ENCODE data around the gene ZBTB17. TPM values are rescaled to one million over a fixed set of nuclear protein-coding genes. Genes with fewer than 3 reads are reported as not detected.

Gene ZBTB17
- total RNA-seq, 1 experiment from 2014 or later, result 32.0 TPM

- no peaks in the 10 kb centered on the region for H3K4me1 Mint-ChIP-seq
- DNase-seq (ENCODE audit: low spot score) (no peak), ATAC-seq (no peak)
- no peak overlapping the region for H3K4me3 Mint-ChIP-seq
- H3K9me3 Mint-ChIP-seq, result no peaks in the 10 kb centered on the region
- H3K27ac Mint-ChIP-seq, result no peak overlapping the region
- no peaks in the 10 kb centered on the region for H3K36me3 Mint-ChIP-seq
- POLR2A ChIA-PET, result no interaction called here
- CTCF ChIA-PET, result no interaction called here
- no peaks in the 10 kb centered on the region for H3K27me3 Mint-ChIP-seq (ENCODE audit: low read depth)
- TF ChIP-seq NR2C2 (CRISPR knock-in tag; IDR thresholded peaks at IDR 0.05), result no peak
- TF ChIP-seq FOXJ3 (CRISPR knock-in tag; IDR thresholded peaks at IDR 0.05; ENCODE audit: borderline replicate concordance), result no peak
- TF ChIP-seq MAX (CRISPR knock-in tag; IDR thresholded peaks at IDR 0.05), result no peak
- no peak for TF ChIP-seq CBFB (CRISPR knock-in tag; IDR thresholded peaks at IDR 0.05; ENCODE audit: low read depth)
- TF ChIP-seq ZNF425 (CRISPR knock-in tag; conservative IDR thresholded peaks at IDR 0.05), result no peak
- TF ChIP-seq ZNF423 (CRISPR knock-in tag; IDR thresholded peaks at IDR 0.05), result no peak
- no peak for TF ChIP-seq PRRX2 (CRISPR knock-in tag; IDR thresholded peaks at IDR 0.05)
- no peak for TF ChIP-seq MYBL2 (CRISPR knock-in tag; IDR thresholded peaks at IDR 0.05)
These were observed 13.9 kb upstream of the ZBTB17 start for GRCh38 chr1:15989776-15990175.

- ATAC-seq (no peak), DNase-seq (ENCODE audit: low spot score) (no peak)
- H3K4me1 Mint-ChIP-seq, result no peaks in the 10 kb centered on the region
- H3K4me3 Mint-ChIP-seq, result no peak overlapping the region
- H3K27me3 Mint-ChIP-seq (ENCODE audit: low read depth), result peaks cover 3% of the 10 kb centered on the region; the same call in 1 of the 2 replicates
- TF ChIP-seq ELF4 (CRISPR knock-in tag; IDR thresholded peaks at IDR 0.05; ENCODE audit: low read depth) (no peak), ZNF423 (CRISPR knock-in tag; IDR thresholded peaks at IDR 0.05) (no peak), MAX (CRISPR knock-in tag; IDR thresholded peaks at IDR 0.05) (no peak), NR1H2 (CRISPR knock-in tag; IDR thresholded peaks at IDR 0.05) (no peak), CTCF (IDR thresholded peaks at IDR 0.05) (no peak), ESRRA (CRISPR knock-in tag; IDR thresholded peaks at IDR 0.05; ENCODE audit: borderline replicate concordance) (no peak), TP53 (CRISPR knock-in tag; IDR thresholded peaks at IDR 0.05) (no peak), SOX15 (CRISPR knock-in tag; IDR thresholded peaks at IDR 0.05) (no peak), SMAD3 (CRISPR knock-in tag; IDR thresholded peaks at IDR 0.05; ENCODE audit: borderline replicate concordance) (no peak), JAZF1 (CRISPR knock-in tag; IDR thresholded peaks at IDR 0.05) (no peak), USF2 (CRISPR knock-in tag; IDR thresholded peaks at IDR 0.05) (no peak), TCF7 (CRISPR knock-in tag; IDR thresholded peaks at IDR 0.05; ENCODE audit: low read depth) (no peak), ZBTB21 (CRISPR knock-in tag; IDR thresholded peaks at IDR 0.05; ENCODE audit: borderline replicate concordance) (no peak), RORB (CRISPR knock-in tag; IDR thresholded peaks at IDR 0.05) (no peak), ZSCAN18 (CRISPR knock-in tag; IDR thresholded peaks at IDR 0.05) (no peak), TEAD1 (CRISPR knock-in tag; IDR thresholded peaks at IDR 0.05) (no peak), JUN (CRISPR knock-in tag; IDR thresholded peaks at IDR 0.05) (no peak), ZMAT4 (CRISPR knock-in tag; IDR thresholded peaks at IDR 0.05) (no peak), OVOL2 (CRISPR knock-in tag; IDR thresholded peaks at IDR 0.05; ENCODE audit: borderline replicate concordance) (no peak), EMX1 (CRISPR knock-in tag; IDR thresholded peaks at IDR 0.05) (no peak)
- no peak overlapping the region for H3K27ac Mint-ChIP-seq
- ChIA-PET POLR2A (no interaction called here), CTCF (no interaction called here)
- no peaks in the 10 kb centered on the region for H3K36me3 Mint-ChIP-seq
- no peaks in the 10 kb centered on the region for H3K9me3 Mint-ChIP-seq
These were observed 13.2 kb upstream of the ZBTB17 start for GRCh38 chr1:15988856-15989736.

Data from WTC11 (cell line).